H1 (cell line): ENCODE measurements around the gene EHHADH. TPM values are rescaled to one million over a fixed set of nuclear protein-coding genes. Genes with fewer than 3 reads are reported as not detected.

Experiments
- CTCF ChIA-PET: fragments of 300-600 bp; sonication (Branson Sonifier 250); formaldehyde crosslinking; loops from one replicate; lab custom pipeline; 2021; ENCODE audit not compliant: partially characterized antibody; lab: Charles Lee
- POLR2A ChIA-PET: fragments of 300-600 bp; sonication (Branson Sonifier 250); formaldehyde crosslinking; loops from one replicate; lab custom pipeline; 2021; ENCODE audit warnings: inconsistent platforms; ENCODE audit not compliant: partially characterized antibody; lab: Charles Lee
- DNase-seq, 2 experiments: peaks; one replicate each; pipeline versions ENCODE4 v3.0.0 to v3.0.0-alpha.2; 2010 to 2022; ENCODE audit warnings: low spot score in 2 of 2, low read depth in 1 of 2, mixed read lengths in 1 of 2
- FAIRE-seq: peaks from 2 replicates; lab custom pipeline; 2011; peaks lifted over from hg19 to GRCh38; lab: Jason Lieb, UNC
- H2AFZ ChIP-seq: 2 replicates; pipeline ENCODE4 v1.8.1; 2012; ENCODE audit warnings: low read length, inconsistent platforms
- H2AK5ac ChIP-seq: 2 replicates; pipeline ENCODE4 v1.6.1; 2013; ENCODE audit warnings: low read depth, low read length
- H2BK120ac ChIP-seq: replicated peaks from 2 replicates; pipeline ENCODE3; 2013; ENCODE audit warnings: low read depth, low read length, inconsistent platforms
- H2BK12ac ChIP-seq: 2 replicates; pipeline ENCODE4 v1.6.1; 2013; ENCODE audit warnings: low read depth, low read length
- H2BK15ac ChIP-seq: 2 replicates; pipeline ENCODE4 v1.6.1; 2013; ENCODE audit warnings: low read length
- H2BK20ac ChIP-seq: 2 replicates; pipeline ENCODE4 v1.6.1; 2013; ENCODE audit warnings: low read length
- H2BK5ac ChIP-seq: 2 replicates; pipeline ENCODE4 v1.6.1; 2013; ENCODE audit warnings: low read depth, low read length
- H3K14ac ChIP-seq: 2 replicates; pipeline ENCODE4 v1.6.1; 2013; ENCODE audit warnings: inconsistent platforms; ENCODE audit not compliant: insufficient read length
- H3K18ac ChIP-seq: 2 replicates; pipeline ENCODE4 v1.6.1; 2013; ENCODE audit warnings: low read length; ENCODE audit errors: extremely low read depth
- H3K23ac ChIP-seq: 2 replicates; pipeline ENCODE4 v1.6.1; 2013; ENCODE audit warnings: inconsistent platforms; ENCODE audit not compliant: insufficient read length
- H3K23me2 ChIP-seq: 2 replicates; pipeline ENCODE4 v1.6.1; 2013; ENCODE audit warnings: low read depth, low read length
- H3K27ac ChIP-seq: 2 replicates; pipeline ENCODE4 v1.6.1; 2011; ENCODE audit warnings: low read depth, low read length, inconsistent platforms
- H3K27me3 ChIP-seq, 4 experiments: replicated peaks in 1 of 4; 1 replicate in 1 of 4; 2 replicates in 3 of 4; pipeline versions ENCODE4 v1.6.1 to v1.8.1; 2011 to 2013; ENCODE audit warnings: low read length in 3 of 4, mild to moderate bottlenecking in 3 of 4, inconsistent platforms in 2 of 4, mixed read lengths in 2 of 4, moderate library complexity in 1 of 4; ENCODE audit not compliant: control insufficient read depth in 3 of 4, insufficient read depth in 3 of 4; ENCODE audit errors: extremely low read depth in 1 of 4
- H3K36me3 ChIP-seq, 4 experiments: 2 replicates each; pipeline versions ENCODE4 v1.6.1 to v1.8.1; 2011 to 2013; ENCODE audit warnings: mild to moderate bottlenecking in 4 of 4, low read length in 3 of 4, moderate library complexity in 2 of 4, control low read depth in 1 of 4, inconsistent platforms in 1 of 4; ENCODE audit not compliant: insufficient read depth in 4 of 4, control insufficient read depth in 2 of 4
- H3K4ac ChIP-seq: replicated peaks from 2 replicates; pipeline ENCODE3; 2013; ENCODE audit warnings: low read length, low read depth, mixed read lengths, inconsistent platforms; ENCODE audit not compliant: insufficient read length
- H3K4me1 ChIP-seq, 4 experiments: replicated peaks in 1 of 4; 1 replicate in 1 of 4; 2 replicates in 3 of 4; pipeline versions ENCODE4 v1.6.1 to v1.8.1; 2011 to 2013; ENCODE audit warnings: low read length in 3 of 4, inconsistent platforms in 2 of 4, mixed read lengths in 1 of 4; ENCODE audit not compliant: insufficient read depth in 4 of 4, control insufficient read depth in 3 of 4
- H3K4me2 ChIP-seq, 2 experiments: 2 replicates each; pipeline versions ENCODE4 v1.6.1 to v1.8.1; 2011 to 2013; ENCODE audit warnings: low read depth in 2 of 2, low read length in 2 of 2, control low read depth in 1 of 2, inconsistent platforms in 1 of 2, mild to moderate bottlenecking in 1 of 2; ENCODE audit not compliant: insufficient read depth in 1 of 2
- H3K4me3 ChIP-seq, 4 experiments: fragments of 200-600, 300-600 bp in 1 of 4; sonication (generic), shearing (Covaris generic), sonication (Bioruptor Twin) in 1 of 4; 2 replicates each; pipeline versions ENCODE4 v1.5.1 to v1.8.1; 2011 to 2016; ENCODE audit warnings: low read length in 4 of 4, low read depth in 3 of 4, control low read depth in 2 of 4, inconsistent platforms in 2 of 4, mild to moderate bottlenecking in 2 of 4, mixed read lengths in 1 of 4, moderate library complexity in 1 of 4; ENCODE audit not compliant: insufficient read depth in 2 of 4; ENCODE audit errors: extremely low read depth in 1 of 4
- H3K56ac ChIP-seq: replicated peaks from 2 replicates; pipeline ENCODE3; 2013; ENCODE audit warnings: low read depth, mild to moderate bottlenecking, mixed read lengths, low read length, inconsistent platforms; ENCODE audit not compliant: insufficient read length
- H3K79me1 ChIP-seq: 2 replicates; pipeline ENCODE4 v1.6.1; 2013; ENCODE audit warnings: low read depth, low read length, control low read depth
- H3K79me2 ChIP-seq, 2 experiments: 2 replicates each; pipeline versions ENCODE4 v1.6.1 to v1.8.1; 2012 to 2013; ENCODE audit warnings: low read length in 2 of 2, mild to moderate bottlenecking in 2 of 2, inconsistent platforms in 1 of 2; ENCODE audit not compliant: insufficient read depth in 2 of 2, control insufficient read depth in 1 of 2
- H3K9ac ChIP-seq, 4 experiments: replicated peaks in 1 of 4; 1 replicate in 1 of 4; 2 replicates in 3 of 4; pipeline versions ENCODE4 v1.6.1 to v1.8.1; 2011 to 2013; ENCODE audit warnings: low read depth in 3 of 4, low read length in 3 of 4, control low read depth in 2 of 4, mild to moderate bottlenecking in 2 of 4, moderate library complexity in 2 of 4, inconsistent platforms in 1 of 4; ENCODE audit errors: extremely low read depth in 1 of 4
- H3K9me3 ChIP-seq, 2 experiments: 2 replicates each; pipeline versions ENCODE4 v1.6.1 to v1.8.1; 2012 to 2013; ENCODE audit warnings: mild to moderate bottlenecking in 2 of 2, moderate library complexity in 2 of 2, control low read depth in 1 of 2, inconsistent platforms in 1 of 2, low read depth in 1 of 2, low read length in 1 of 2, mixed read lengths in 1 of 2; ENCODE audit not compliant: insufficient read depth in 2 of 2
- H4K20me1 ChIP-seq, 2 experiments: replicated peaks in 1 of 2; 2 replicates each; pipeline versions ENCODE3 to v1.8.1; 2011 to 2013; ENCODE audit warnings: inconsistent platforms in 2 of 2, low read length in 2 of 2, mild to moderate bottlenecking in 1 of 2; ENCODE audit not compliant: insufficient read depth in 2 of 2, control insufficient read depth in 1 of 2
- H4K5ac ChIP-seq: 2 replicates; pipeline ENCODE4 v1.6.1; 2013; ENCODE audit warnings: low read length, low read depth, mixed read lengths, inconsistent platforms; ENCODE audit not compliant: insufficient read length
- H4K8ac ChIP-seq: 2 replicates; pipeline ENCODE4 v1.8.0; 2013; ENCODE audit warnings: mild to moderate bottlenecking, moderate library complexity, low read length, inconsistent platforms; ENCODE audit not compliant: insufficient read depth; ENCODE audit errors: extremely low read depth
- H4K91ac ChIP-seq: replicated peaks from 2 replicates; pipeline ENCODE3; 2013; ENCODE audit warnings: low read length, mixed read lengths, inconsistent platforms; ENCODE audit not compliant: insufficient read length
- GTF2F1 ChIP-seq: IDR thresholded peaks from 2 replicates; pipeline ENCODE4 v1.6.1; 2012; ENCODE audit warnings: low read depth, low read length, improper control_type of control experiment, borderline replicate concordance
- JUN ChIP-seq: IDR thresholded peaks from 2 replicates; pipeline ENCODE4 v1.6.1; 2011; ENCODE audit warnings: low read depth, mild to moderate bottlenecking, improper control_type of control experiment, low read length
- POLR2AphosphoS5 ChIP-seq: IDR thresholded peaks from 2 replicates; pipeline ENCODE4 v1.6.1; 2011; ENCODE audit warnings: low read depth, low read length
- WGBS, 2 experiments: shearing (Covaris generic) in 1 of 2; methylation state at CpG; one replicate each; pipeline versions ENCODE4 v1.1.6 to v1.1.7; 2013 to 2015; ENCODE audit warnings: low lambda C conversion rate in 2 of 2, mixed read lengths in 2 of 2, inconsistent platforms in 1 of 2, low coverage in 1 of 2, missing lambda C conversion rate in 1 of 2; ENCODE audit not compliant: insufficient replicate concordance in 2 of 2, insufficient coverage in 1 of 2, insufficient read length in 1 of 2; ENCODE audit errors: extremely low coverage in 1 of 2, missing lambda C conversion rate in 1 of 2; 5-methylcytosine and 5-hydroxymethylcytosine counted together
- polyA plus RNA-seq, 7 experiments: library from polyadenylated mRNA; depleted of rRNA in 3 of 7; stranded (reverse) in 5 of 7; unstranded in 2 of 7; fragments of >200 nt in 5 of 7; fragments of 200-250 nt in 2 of 7; gene quantifications; 1 replicate in 5 of 7; 2 replicates in 1 of 7; 4 replicates in 1 of 7; pipeline versions ENCODE4 v1.2.1 to v1.2.3, GENCODE V29; 2011 to 2013; ENCODE audit warnings: missing spikeins in 2 of 7, mixed read lengths in 2 of 7
- total RNA-seq: library from RNA; stranded (reverse); fragmentation: NEBNext Ultra II Directional; extraction: Animal tissue kit (Norgen Biotek cat#: 25700); gene quantifications from 2 replicates; pipeline ENCODE4 v1.2.1, GENCODE V29; 2021
- TF ChIP-seq, protein P1 (sequence below): IDR thresholded peaks from 2 replicates; pipeline ENCODE4 v1.6.1; 2012; ENCODE audit warnings: low read length, inconsistent platforms

The EHHADH gene
- total and polyA plus RNA-seq, 2 of the 8 experiments (the other 6 are each of a cell fraction or from before 2014, with no cell fraction given): 1.4 to 3.5 TPM

GRCh38 chr3:185151964-185152409 is 101.9 kb downstream of the EHHADH start:
- H3K79me2 ChIP-seq: no peaks in the 10 kb centered on the region
- no peak overlapping the region for H2BK15ac ChIP-seq
- no peak overlapping the region for H2BK5ac ChIP-seq
- ChIA-PET POLR2A (interaction anchor here (1.1 kb wide), 1 partner anchor 47 kb away, joined by 3 read pairs; no protein-coding TSS in a partner anchor), CTCF (interaction anchor here (0.6 to 3.1 kb wide), 5 partner anchors 24 to 126 kb away, joined by 3 to 8 read pairs (median 5); no protein-coding TSS in a partner anchor)
- 9% methylated on average over 9 of the region's 9 CpGs; no CpG with 5 or more reads in 1 of the 2 experiments for WGBS, 2 experiments
- no peak overlapping the region for H3K4ac ChIP-seq
- H2AK5ac ChIP-seq: no peak overlapping the region
- no peak overlapping the region for H4K5ac ChIP-seq
- H3K27ac ChIP-seq: no peak overlapping the region
- H3K56ac ChIP-seq: no peak overlapping the region
- H4K20me1 ChIP-seq: peaks cover 3 to 9% of the 10 kb centered on the region in 2 experiments
- no peak overlapping the region for H4K8ac ChIP-seq
- DNase-seq (no peak), FAIRE-seq (no peak)
- peaks cover 14% of the 10 kb centered on the region for H3K23me2 ChIP-seq
- H2AFZ ChIP-seq: no peak overlapping the region
- H2BK12ac ChIP-seq: no peak overlapping the region
- no peak overlapping the region for H2BK120ac ChIP-seq
- no peak overlapping the region for H4K91ac ChIP-seq
- H3K23ac ChIP-seq: no peak overlapping the region
- no peak overlapping the region for H3K14ac ChIP-seq
- no peak overlapping the region for H3K18ac ChIP-seq
- no peaks in the 10 kb centered on the region for H3K9me3 ChIP-seq
- TF ChIP-seq, protein P1, sequence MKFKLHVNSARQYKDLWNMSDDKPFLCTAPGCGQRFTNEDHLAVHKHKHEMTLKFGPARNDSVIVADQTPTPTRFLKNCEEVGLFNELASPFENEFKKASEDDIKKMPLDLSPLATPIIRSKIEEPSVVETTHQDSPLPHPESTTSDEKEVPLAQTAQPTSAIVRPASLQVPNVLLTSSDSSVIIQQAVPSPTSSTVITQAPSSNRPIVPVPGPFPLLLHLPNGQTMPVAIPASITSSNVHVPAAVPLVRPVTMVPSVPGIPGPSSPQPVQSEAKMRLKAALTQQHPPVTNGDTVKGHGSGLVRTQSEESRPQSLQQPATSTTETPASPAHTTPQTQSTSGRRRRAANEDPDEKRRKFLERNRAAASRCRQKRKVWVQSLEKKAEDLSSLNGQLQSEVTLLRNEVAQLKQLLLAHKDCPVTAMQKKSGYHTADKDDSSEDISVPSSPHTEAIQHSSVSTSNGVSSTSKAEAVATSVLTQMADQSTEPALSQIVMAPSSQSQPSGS: no peak
- no peak for TF ChIP-seq GTF2F1
- no peak for TF ChIP-seq JUN
- TF ChIP-seq POLR2AphosphoS5: no peak
- H2BK20ac ChIP-seq: no peak overlapping the region
- H3K4me3 ChIP-seq: peak overlapping the region; percentile 46 to 88 (median 68)
- no peaks in the 10 kb centered on the region for H3K36me3 ChIP-seq
- H3K79me1 ChIP-seq: no peaks in the 10 kb centered on the region
- H3K4me2 ChIP-seq: peak overlapping the region; percentile 91 to 100
- H3K9ac ChIP-seq: peak overlapping the region in 1 of 4 experiments; percentile 33; a peak in 1 of 7 replicates
- H3K4me1 ChIP-seq: peaks cover 4 to 9% (median 6%) of the 10 kb centered on the region in 4 experiments; a peak in 6 of 7 replicates
- peaks cover 0 to 29% (median 19%) of the 10 kb centered on the region in 4 experiments; a peak in 6 of 7 replicates for H3K27me3 ChIP-seq
